Measurements from ENCODE around the gene ZFP69.

Gene ZFP69

GRCh38 chr1:40476924-40477677 lies at the start of gene ZFP69:
Gene ZFP69 (plus strand): TSS chr1:40477290. CDS start chr1:40479362, 2,072 bp downstream.
- Histone ChIP-seq H3K9ac (ENCODE audit: low read length in 5 of 5) (peak within 1 kb of the TSS; percentile 69 to 86 (median 83)), H3K27me3 (ENCODE audit: control insufficient read depth in 5 of 5, insufficient read depth in 4 of 5, low read length in 5 of 5) (no peaks in the 10 kb centered on the region), H3K27ac (ENCODE audit: low read depth, low read length) (peak within 1 kb of the TSS; percentile 41)

GRCh38 chr1:40431385-40431784 lies 45.7 kb upstream of the ZFP69 start:
- Histone ChIP-seq H3K27me3 (ENCODE audit: control insufficient read depth in 5 of 5, insufficient read depth in 4 of 5, low read length in 5 of 5) (no peaks in the 10 kb centered on the region), H3K36me3 (ENCODE audit: control insufficient read depth in 5 of 5, insufficient read depth in 5 of 5, low read length in 5 of 5) (no peaks in the 10 kb centered on the region), H3K27ac (ENCODE audit: low read depth, low read length) (no peak overlapping the region), H3K9me3 (ENCODE audit: control insufficient read depth in 5 of 5, low read length in 5 of 5) (no peaks in the 10 kb centered on the region), H3K4me3 (ENCODE audit: low read depth in 1 of 5, low read length in 5 of 5) (no peak overlapping the region), H3K4me1 (ENCODE audit: control insufficient read depth in 5 of 5, insufficient read depth in 5 of 5, low read length in 5 of 5) (no peaks in the 10 kb centered on the region), H3K9ac (ENCODE audit: low read length in 5 of 5) (no peak overlapping the region)

More at GRCh38 chr1:40476924-40477677, at the start of gene ZFP69:
- peak within 1 kb of the TSS; percentile 85 to 92 (median 86) for H3K4me3 ChIP-seq (ENCODE audit: low read depth in 1 of 5, low read length in 5 of 5)
- H3K36me3 ChIP-seq (ENCODE audit: control insufficient read depth in 5 of 5, insufficient read depth in 5 of 5, low read length in 5 of 5): peaks cover 0 to 6% (median 5%) of the 10 kb centered on the region in 5 donors
- H3K9me3 ChIP-seq (ENCODE audit: control insufficient read depth in 5 of 5, low read length in 5 of 5): peaks cover 3 to 28% (median 25%) of the 10 kb centered on the region in 5 donors
- H3K4me1 ChIP-seq (ENCODE audit: control insufficient read depth in 5 of 5, insufficient read depth in 5 of 5, low read length in 5 of 5): peaks cover 0 to 17% (median 15%) of the 10 kb centered on the region in 5 donors

GRCh38 chr1:40432644-40433390 lies 44.3 kb upstream of the ZFP69 start:
- Histone ChIP-seq H3K4me3 (ENCODE audit: low read depth in 1 of 5, low read length in 5 of 5) (no peak overlapping the region), H3K4me1 (ENCODE audit: control insufficient read depth in 5 of 5, insufficient read depth in 5 of 5, low read length in 5 of 5) (no peaks in the 10 kb centered on the region), H3K9ac (ENCODE audit: low read length in 5 of 5) (no peak overlapping the region), H3K27ac (ENCODE audit: low read depth, low read length) (no peak overlapping the region), H3K36me3 (ENCODE audit: control insufficient read depth in 5 of 5, insufficient read depth in 5 of 5, low read length in 5 of 5) (no peaks in the 10 kb centered on the region), H3K9me3 (ENCODE audit: control insufficient read depth in 5 of 5, low read length in 5 of 5) (no peaks in the 10 kb centered on the region), H3K27me3 (ENCODE audit: control insufficient read depth in 5 of 5, insufficient read depth in 4 of 5, low read length in 5 of 5) (no peaks in the 10 kb centered on the region)

GRCh38 chr1:40435471-40435870 lies 41.6 kb upstream of the ZFP69 start:
- no peak overlapping the region for H3K4me3 ChIP-seq (ENCODE audit: low read depth in 1 of 5, low read length in 5 of 5)
- no peaks in the 10 kb centered on the region for H3K9me3 ChIP-seq (ENCODE audit: control insufficient read depth in 5 of 5, low read length in 5 of 5)
- H3K4me1 ChIP-seq (ENCODE audit: control insufficient read depth in 5 of 5, insufficient read depth in 5 of 5, low read length in 5 of 5): no peaks in the 10 kb centered on the region
- H3K36me3 ChIP-seq (ENCODE audit: control insufficient read depth in 5 of 5, insufficient read depth in 5 of 5, low read length in 5 of 5): no peaks in the 10 kb centered on the region
- no peak overlapping the region for H3K9ac ChIP-seq (ENCODE audit: low read length in 5 of 5)
- no peaks in the 10 kb centered on the region for H3K27me3 ChIP-seq (ENCODE audit: control insufficient read depth in 5 of 5, insufficient read depth in 4 of 5, low read length in 5 of 5)
- no peak overlapping the region for H3K27ac ChIP-seq (ENCODE audit: low read depth, low read length)

- Histone ChIP-seq H3K9ac (ENCODE audit: low read length in 5 of 5) (no peak overlapping the region), H3K4me3 (ENCODE audit: low read depth in 1 of 5, low read length in 5 of 5) (no peak overlapping the region), H3K36me3 (ENCODE audit: control insufficient read depth in 5 of 5, insufficient read depth in 5 of 5, low read length in 5 of 5) (no peaks in the 10 kb centered on the region), H3K27ac (ENCODE audit: low read depth, low read length) (no peak overlapping the region), H3K9me3 (ENCODE audit: control insufficient read depth in 5 of 5, low read length in 5 of 5) (no peaks in the 10 kb centered on the region), H3K4me1 (ENCODE audit: control insufficient read depth in 5 of 5, insufficient read depth in 5 of 5, low read length in 5 of 5) (no peaks in the 10 kb centered on the region), H3K27me3 (ENCODE audit: control insufficient read depth in 5 of 5, insufficient read depth in 4 of 5, low read length in 5 of 5) (no peaks in the 10 kb centered on the region)
These were observed 41.2 kb upstream of the ZFP69 start for GRCh38 chr1:40435876-40436275.

- H3K36me3 ChIP-seq (ENCODE audit: control insufficient read depth in 5 of 5, insufficient read depth in 5 of 5, low read length in 5 of 5): no peaks in the 10 kb centered on the region
- no peaks in the 10 kb centered on the region for H3K27me3 ChIP-seq (ENCODE audit: control insufficient read depth in 5 of 5, insufficient read depth in 4 of 5, low read length in 5 of 5)
These were observed 38.6 kb upstream of the ZFP69 start for GRCh38 chr1:40438391-40439015.

GRCh38 chr1:40439247-40439646 lies 37.8 kb upstream of the ZFP69 start:
- Histone ChIP-seq H3K4me3 (ENCODE audit: low read depth in 1 of 5, low read length in 5 of 5) (no peak overlapping the region), H3K9me3 (ENCODE audit: control insufficient read depth in 5 of 5, low read length in 5 of 5) (no peaks in the 10 kb centered on the region), H3K27ac (ENCODE audit: low read depth, low read length) (no peak overlapping the region), H3K27me3 (ENCODE audit: control insufficient read depth in 5 of 5, insufficient read depth in 4 of 5, low read length in 5 of 5) (no peaks in the 10 kb centered on the region), H3K9ac (ENCODE audit: low read length in 5 of 5) (no peak overlapping the region), H3K4me1 (ENCODE audit: control insufficient read depth in 5 of 5, insufficient read depth in 5 of 5, low read length in 5 of 5) (no peaks in the 10 kb centered on the region), H3K36me3 (ENCODE audit: control insufficient read depth in 5 of 5, insufficient read depth in 5 of 5, low read length in 5 of 5) (no peaks in the 10 kb centered on the region)

More at GRCh38 chr1:40438391-40439015, 38.6 kb upstream of the ZFP69 start:
- Histone ChIP-seq H3K9me3 (ENCODE audit: control insufficient read depth in 5 of 5, low read length in 5 of 5) (no peaks in the 10 kb centered on the region), H3K27ac (ENCODE audit: low read depth, low read length) (no peak overlapping the region), H3K4me3 (ENCODE audit: low read depth in 1 of 5, low read length in 5 of 5) (no peak overlapping the region), H3K9ac (ENCODE audit: low read length in 5 of 5) (no peak overlapping the region), H3K4me1 (ENCODE audit: control insufficient read depth in 5 of 5, insufficient read depth in 5 of 5, low read length in 5 of 5) (no peaks in the 10 kb centered on the region)

GRCh38 chr1:40449684-40450494 lies 27.2 kb upstream of the ZFP69 start, which contains the start of gene ZFP69B:
Gene ZFP69B (plus strand): TSS chr1:40450476. CDS start chr1:40450962, 486 bp downstream.
- Histone ChIP-seq H3K36me3 (ENCODE audit: control insufficient read depth in 5 of 5, insufficient read depth in 5 of 5, low read length in 5 of 5) (peaks cover 0 to 2% (median 0%) of the 10 kb centered on the region in 5 donors), H3K4me3 (ENCODE audit: low read depth in 1 of 5, low read length in 5 of 5) (peak within 1 kb of the TSS; percentile 70 to 92 (median 87)), H3K9me3 (ENCODE audit: control insufficient read depth in 5 of 5, low read length in 5 of 5) (peaks cover 0 to 11% (median 0%) of the 10 kb centered on the region in 5 donors), H3K27ac (ENCODE audit: low read depth, low read length) (peak within 1 kb of the TSS; percentile 67), H3K4me1 (ENCODE audit: control insufficient read depth in 5 of 5, insufficient read depth in 5 of 5, low read length in 5 of 5) (peaks cover 2 to 20% (median 17%) of the 10 kb centered on the region in 5 donors), H3K27me3 (ENCODE audit: control insufficient read depth in 5 of 5, insufficient read depth in 4 of 5, low read length in 5 of 5) (no peaks in the 10 kb centered on the region), H3K9ac (ENCODE audit: low read length in 5 of 5) (peak within 1 kb of the TSS; percentile 43 to 88 (median 84))

- H3K9me3 ChIP-seq (ENCODE audit: control insufficient read depth in 5 of 5, low read length in 5 of 5): peaks cover 0 to 16% (median 2%) of the 10 kb centered on the region in 5 donors
- H3K9ac ChIP-seq (ENCODE audit: low read length in 5 of 5): peak overlapping the region; percentile 43 to 88 (median 84)
- H3K4me3 ChIP-seq (ENCODE audit: low read depth in 1 of 5, low read length in 5 of 5): peak overlapping the region; percentile 70 to 92 (median 87)
- peaks cover 0 to 6% (median 0%) of the 10 kb centered on the region in 5 donors for H3K36me3 ChIP-seq (ENCODE audit: control insufficient read depth in 5 of 5, insufficient read depth in 5 of 5, low read length in 5 of 5)
- peak overlapping the region; percentile 67 for H3K27ac ChIP-seq (ENCODE audit: low read depth, low read length)
- H3K4me1 ChIP-seq (ENCODE audit: control insufficient read depth in 5 of 5, insufficient read depth in 5 of 5, low read length in 5 of 5): peaks cover 2 to 20% (median 17%) of the 10 kb centered on the region in 5 donors
- H3K27me3 ChIP-seq (ENCODE audit: control insufficient read depth in 5 of 5, insufficient read depth in 4 of 5, low read length in 5 of 5): no peaks in the 10 kb centered on the region
These were observed 26.4 kb upstream of the ZFP69 start for GRCh38 chr1:40450495-40451237.

All from subcutaneous abdominal adipose tissue (tissue), 5 donors.